Sciatic nerve (tissue), 2 donors: Measurements from ENCODE around the gene MPRIP. TPM values are rescaled to one million over a fixed set of nuclear protein-coding genes. Genes with fewer than 3 reads are reported as not detected.
A peak's percentile ranks its signal among the peaks of the same experiment; 100 is the strongest.

Experiments used
- ATAC-seq: fragments of 200-7000 bp; cut with Tn5 transposase; one replicate; pipeline ENCODE4 v1.9.1; 2020; ENCODE audit warnings: mild to moderate bottlenecking, moderate library complexity
- DNase-seq: peaks from one replicate; pipeline ENCODE4 v3.0.0-alpha.2; 2020; ENCODE audit warnings: low spot score
- intact Hi-C: fragments of 100-400 bp; cut with DNase I; formaldehyde crosslinking; loops from one replicate; pipeline ENCODE4 v1.14.2; 2022
- total RNA-seq: library from RNA; stranded (reverse); fragmentation: NEBNext Ultra II Directional; extraction: Animal tissue kit (Norgen Biotek cat#: 25700); gene quantifications from one replicate; pipeline ENCODE4 v1.2.1, GENCODE V29; 2021
- donor health status: DM: no; HTN: no; CAD: no.
- donor health status: DM: no; HTN: no; CAD: no.

Gene MPRIP
- total RNA-seq, 1 donor from 2014 or later: 500 TPM

GRCh38 chr17:17026163-17026562 is 16.1 kb upstream of the MPRIP start:
- ATAC-seq (no peak), DNase-seq (no peak)
- intact Hi-C loops: no loop called here

GRCh38 chr17:17027442-17028058 is 14.7 kb upstream of the MPRIP start:
- DNase-seq (no peak), ATAC-seq (no peak)
- intact Hi-C loops: no loop called here

GRCh38 chr17:17028059-17028877 is 14.0 kb upstream of the MPRIP start:
- peak; percentile 90 for DNase-seq
- intact Hi-C loops: no loop called here
- ATAC-seq: peak; percentile 96

- no peak for ATAC-seq
- no peak for DNase-seq
- intact Hi-C loops: no loop called here
These were observed 13.2 kb upstream of the MPRIP start for GRCh38 chr17:17028878-17029535.

GRCh38 chr17:17029938-17030337 is 12.3 kb upstream of the MPRIP start:
- intact Hi-C loops: no loop called here
- no peak for DNase-seq
- ATAC-seq: no peak

- intact Hi-C loops: no loop called here
- DNase-seq (no peak), ATAC-seq (no peak)
These were observed 11.6 kb upstream of the MPRIP start for GRCh38 chr17:17030515-17031211.

- intact Hi-C loops: no loop called here
- peak; percentile 69 for ATAC-seq
- no peak for DNase-seq
These were observed 10.0 kb upstream of the MPRIP start for GRCh38 chr17:17032131-17032692.

- ATAC-seq: no peak
- intact Hi-C loops: no loop called here
- DNase-seq: no peak
These were observed 8.8 kb upstream of the MPRIP start for GRCh38 chr17:17033466-17033865.

- intact Hi-C loops: no loop called here
- ATAC-seq (no peak), DNase-seq (no peak)
These were observed 8.2 kb upstream of the MPRIP start for GRCh38 chr17:17034026-17034425.

- intact Hi-C loops: no loop called here
- ATAC-seq: no peak
These were observed 7.7 kb upstream of the MPRIP start for GRCh38 chr17:17034496-17035075.

GRCh38 chr17:17035490-17035889 is 6.8 kb upstream of the MPRIP start:
- intact Hi-C loops: no loop called here
- ATAC-seq (no peak), DNase-seq (no peak)

More at GRCh38 chr17:17034496-17035075, 7.7 kb upstream of the MPRIP start:
- no peak for DNase-seq

GRCh38 chr17:17035920-17036523 is 6.2 kb upstream of the MPRIP start:
- DNase-seq (no peak), ATAC-seq (no peak)
- intact Hi-C loops: no loop called here

GRCh38 chr17:17036524-17036998 is 5.7 kb upstream of the MPRIP start:
- DNase-seq (no peak), ATAC-seq (no peak)
- intact Hi-C loops: no loop called here

GRCh38 chr17:17039911-17040310 is 2.3 kb upstream of the MPRIP start:
- DNase-seq: no peak
- intact Hi-C loops: no loop called here
- ATAC-seq: no peak

GRCh38 chr17:17041018-17041521 is 1.2 kb upstream of the MPRIP start:
- peak; percentile 4 for ATAC-seq

GRCh38 chr17:17041571-17042383 is 480 bp upstream of the MPRIP start:
- DNase-seq: peak; percentile 98
- intact Hi-C loops: no loop called here
- ATAC-seq: peak; percentile 96

More at GRCh38 chr17:17041018-17041521, 1.2 kb upstream of the MPRIP start:
- intact Hi-C loops: no loop called here
- DNase-seq: no peak

GRCh38 chr17:17042851-17043460 is 699 bp downstream of the MPRIP start:
- DNase-seq (peak; percentile 66), ATAC-seq (no peak)
- intact Hi-C loops: no loop called here
